ENCODE measurements around the gene HINT3. TPM values are rescaled to one million over a fixed set of nuclear protein-coding genes. Genes with fewer than 3 reads are reported as not detected.
A peak's percentile ranks its signal among the peaks of the same experiment; 100 is the strongest.
"Not testable (repeated sequence)": the region's sequence is repeated elsewhere in the genome, so short reads cannot be mapped to it uniquely, and the experiment has no call there.

The HINT3 gene
- total RNA-seq, 1 donor from 2014 or later: 9.1 TPM

- DNase-seq (ENCODE audit: low spot score) (no peak), ATAC-seq (peak; percentile 82)
Observed at GRCh38 chr6:125994670-125995488, 38.3 kb downstream of the HINT3 start.

- DNase-seq (ENCODE audit: low spot score): peak; percentile 69
Observed at GRCh38 chr6:125995972-125996580, 39.5 kb downstream of the HINT3 start.

GRCh38 chr6:126002755-126003679 lies 46.4 kb downstream of the HINT3 start:
- ATAC-seq (no peak), DNase-seq (ENCODE audit: low spot score) (no peak)

More at GRCh38 chr6:125995972-125996580, 39.5 kb downstream of the HINT3 start:
- peak; percentile 90 for ATAC-seq

GRCh38 chr6:126007800-126008199 lies 51.2 kb downstream of the HINT3 start:
- ATAC-seq (no peak), DNase-seq (ENCODE audit: low spot score) (no peak)

- no peak for DNase-seq (ENCODE audit: low spot score)
- no peak for ATAC-seq
Observed at GRCh38 chr6:126010040-126010439, 53.5 kb downstream of the HINT3 start.

GRCh38 chr6:126015863-126016262 lies 59.3 kb downstream of the HINT3 start:
- DNase-seq (ENCODE audit: low spot score): no peak
- no peak for ATAC-seq

- DNase-seq (ENCODE audit: low spot score) (no peak), ATAC-seq (no peak)
Observed at GRCh38 chr6:126016591-126016990, 60.0 kb downstream of the HINT3 start.

- ATAC-seq (peak; percentile 94), DNase-seq (ENCODE audit: low spot score) (no peak)
Observed at GRCh38 chr6:126017668-126018067, 61.1 kb downstream of the HINT3 start.

GRCh38 chr6:126020305-126021050 lies 63.9 kb downstream of the HINT3 start:
- ATAC-seq (no peak), DNase-seq (ENCODE audit: low spot score) (no peak)

- DNase-seq (ENCODE audit: low spot score): not testable (repeated sequence)
- peak; percentile 55 for ATAC-seq
Observed at GRCh38 chr6:126023474-126023873, 66.9 kb downstream of the HINT3 start.

- ATAC-seq (no peak), DNase-seq (ENCODE audit: low spot score) (no peak)
Observed at GRCh38 chr6:126026001-126026400, 69.4 kb downstream of the HINT3 start.

GRCh38 chr6:126027601-126028000 lies 71.0 kb downstream of the HINT3 start:
- ATAC-seq (no peak), DNase-seq (ENCODE audit: low spot score) (no peak)

Other genes with a start within 250 kb of the HINT3 start
- gene HEY2, start 207.1 kb upstream of the HINT3 start, total RNA-seq: 2.3 TPM
- 12.4 TPM for gene NCOA7, start 165.8 kb upstream of the HINT3 start, total RNA-seq
- 11.6 TPM for gene TRMT11, start 29.8 kb downstream of the HINT3 start, total RNA-seq